NCI-H510A treated with DMSO at 0.1 percent for 48 hours (cell line): Measurements from ENCODE around the gene TDP1.

Experiments used
- DNase-seq: peaks from one replicate; lab custom pipeline; 2025; lab: John Stamatoyannopoulos, UW

TDP1 gene

GRCh38 chr14:89941830-89942377, 13.8 kb upstream of the TDP1 start:
- DNase-seq = no peak

DNA sequence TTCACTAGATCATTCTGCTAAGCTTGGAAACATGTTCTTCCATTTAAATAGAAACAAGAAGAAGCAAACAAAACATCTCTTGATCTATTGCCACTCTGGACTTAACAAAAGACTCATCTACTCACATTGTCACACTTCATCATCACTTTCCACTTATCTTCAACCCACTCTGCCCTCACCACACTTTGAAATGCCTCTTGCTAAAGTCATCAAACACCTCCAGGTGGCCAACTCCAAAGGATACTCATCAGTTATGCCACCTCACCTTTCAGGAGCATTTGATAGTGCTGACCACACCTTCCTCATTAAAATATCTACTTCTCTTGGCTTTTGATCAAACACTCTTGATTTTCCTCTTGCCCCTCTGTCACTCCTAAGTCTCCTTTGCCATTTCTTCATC, 8.4 kb upstream of the TDP1 start:
- peak; percentile 69 for DNase-seq

DNA sequence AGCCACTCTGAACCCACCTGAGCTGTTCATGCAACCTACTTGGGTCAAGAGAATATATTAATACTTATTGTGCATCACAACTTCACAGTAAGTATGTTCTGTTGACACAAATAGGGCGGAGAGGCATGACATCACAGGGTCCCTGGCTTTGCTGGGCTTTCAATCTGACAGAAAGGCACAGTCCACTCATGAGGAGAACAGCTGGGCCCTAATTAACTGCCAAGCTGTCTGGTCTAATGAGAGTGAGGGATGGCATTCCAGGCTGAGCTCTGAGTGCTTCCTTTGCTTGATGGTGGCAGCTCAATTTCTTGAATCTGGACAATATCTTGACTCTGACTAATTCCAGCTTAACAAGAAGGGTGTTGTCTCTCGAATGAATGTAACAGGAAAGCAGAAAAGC, 3.2 kb upstream of the TDP1 start:
- no peak for DNase-seq

DNA sequence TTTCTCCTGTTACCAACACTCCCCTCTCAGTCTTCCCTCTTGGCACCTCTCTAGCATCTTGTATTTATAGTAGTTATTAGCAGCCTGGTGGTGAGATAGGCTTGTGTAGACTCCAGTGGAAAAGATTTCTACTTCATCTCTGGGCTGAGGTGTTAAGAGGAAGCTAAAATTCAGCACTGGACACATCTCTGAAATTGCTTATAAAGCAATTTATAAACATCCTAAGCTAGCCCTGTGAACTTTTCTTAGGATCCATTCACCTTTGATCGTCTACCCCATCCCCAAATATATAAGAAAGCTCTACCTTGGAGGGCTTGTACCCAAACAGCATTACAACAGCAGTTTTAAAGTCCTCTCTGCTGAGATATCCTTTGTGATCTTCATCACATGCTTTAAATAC, 2.1 kb upstream of the TDP1 start:
- no peak for DNase-seq

DNA sequence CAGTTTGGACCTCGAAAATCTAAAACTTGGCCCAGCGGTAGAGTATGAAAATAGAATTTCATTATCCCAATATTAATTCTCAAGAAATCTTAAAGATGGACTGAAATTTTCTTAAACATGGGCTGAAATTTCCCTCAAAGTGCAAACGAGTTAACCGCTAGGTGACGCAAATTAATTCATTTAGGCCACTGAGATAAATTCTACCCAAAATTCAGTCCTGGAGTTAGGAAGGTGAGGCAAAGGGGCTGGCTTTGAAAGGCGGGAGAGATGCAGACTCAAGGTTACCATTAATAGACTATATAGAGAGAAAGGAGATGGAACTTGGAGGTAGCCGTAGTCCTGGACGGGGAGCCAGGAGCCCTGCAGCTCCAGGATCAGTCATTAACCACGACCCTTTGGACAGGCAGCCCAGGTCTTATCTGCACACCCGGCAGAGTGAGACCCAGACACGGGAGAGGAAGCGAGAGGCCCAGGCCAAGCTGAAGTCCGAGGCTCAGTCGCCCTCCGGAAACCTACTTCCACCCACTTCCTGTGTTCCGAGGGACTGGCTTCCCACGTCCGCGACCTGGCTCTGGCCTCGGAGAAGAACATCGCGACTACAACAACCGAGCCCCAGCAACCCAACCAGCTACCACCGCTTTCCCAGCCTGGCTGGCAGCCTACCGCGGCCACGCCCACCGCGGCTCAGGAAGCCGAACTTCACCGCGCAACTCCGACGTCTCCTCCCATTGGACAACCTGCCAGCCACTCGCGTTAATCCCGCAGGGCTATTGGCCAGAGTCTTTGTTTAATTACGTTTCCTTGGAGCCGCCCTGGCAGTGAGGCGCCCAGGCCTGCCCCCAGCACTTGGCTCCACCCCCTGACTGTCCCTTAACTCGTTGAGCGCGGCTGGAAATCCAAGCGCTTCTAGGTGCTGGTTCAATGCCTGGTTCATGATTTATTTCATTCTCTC, 1.4 kb upstream of the TDP1 start, which contains the start of gene EFCAB11:
TSS of gene EFCAB11 (minus strand) at position 661 of the 952 bp plus-strand sequence. CDS start at position 591, 70 bp downstream.
- DNase-seq = peak; percentile 96

DNA sequence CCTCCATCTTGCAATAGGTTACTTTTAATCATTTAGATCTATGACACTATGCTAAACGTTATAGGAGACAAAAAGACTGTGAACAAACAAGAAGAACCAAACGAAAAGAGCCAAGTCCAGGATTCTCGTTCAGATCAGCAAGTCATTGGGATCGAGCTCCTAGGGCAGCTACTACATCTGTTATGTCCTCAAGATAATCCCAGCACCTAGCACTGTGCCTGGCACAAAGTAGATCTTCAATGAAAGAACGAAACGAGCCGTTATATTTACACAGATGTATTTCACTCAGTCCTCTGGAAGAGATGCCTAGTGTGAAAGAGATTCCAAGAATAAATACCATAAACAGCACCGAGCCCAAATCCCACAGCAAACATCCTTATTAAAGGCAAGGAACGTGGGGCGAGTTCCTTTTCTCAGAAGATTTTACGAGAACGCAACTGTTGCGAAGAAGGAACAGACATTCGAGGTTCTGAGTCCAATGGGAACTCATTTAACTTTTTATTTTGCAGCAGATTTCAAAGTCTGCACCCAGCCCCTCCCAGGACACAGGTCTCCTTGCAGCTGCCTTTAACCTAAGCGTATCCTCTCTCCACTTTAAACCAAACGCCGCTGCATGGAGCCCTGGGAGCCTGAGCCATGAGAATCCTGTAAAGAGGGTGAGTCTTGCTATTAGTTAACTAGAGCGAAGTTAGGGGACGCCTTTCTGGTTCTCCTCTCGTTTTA, 544 bp upstream of the TDP1 start:
- no peak for DNase-seq

DNA sequence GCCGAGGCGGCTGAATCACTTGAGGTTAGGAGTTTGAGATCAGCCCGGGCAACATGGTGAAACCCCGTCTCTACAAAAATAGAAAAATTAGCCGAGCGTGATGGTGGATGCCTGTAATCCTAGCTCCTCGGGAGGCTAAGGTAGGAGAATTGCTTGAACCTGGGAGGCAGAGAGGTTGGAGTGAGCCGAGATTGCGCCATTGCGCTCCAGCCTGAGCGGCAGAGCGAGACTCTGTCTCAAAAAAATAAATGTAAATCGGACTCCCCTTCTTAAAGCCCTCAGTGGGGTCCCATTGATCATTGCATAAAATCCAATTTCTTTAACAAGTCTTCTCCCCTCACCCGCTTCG, 908 bp downstream of the TDP1 start:
- no peak for DNase-seq

DNA sequence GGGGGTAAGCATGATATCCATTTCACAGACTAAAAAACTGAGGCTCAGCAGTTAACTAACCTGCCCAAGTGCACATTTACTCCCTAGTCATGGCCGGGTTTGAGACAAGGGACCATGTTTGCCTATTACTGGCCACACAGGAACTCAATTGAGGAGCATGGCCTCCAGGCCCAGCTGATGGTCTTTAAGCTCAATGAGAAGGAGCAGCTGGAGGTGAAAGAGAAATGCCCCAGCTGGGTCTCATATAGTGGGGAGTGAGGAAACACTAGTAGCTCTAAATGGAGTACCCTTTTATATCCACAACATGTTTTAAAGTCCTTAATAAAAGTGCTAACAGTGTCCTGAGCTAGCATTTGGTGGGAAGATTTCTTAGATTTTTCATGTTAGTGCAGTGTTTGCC, 1.6 kb downstream of the TDP1 start:
- no peak for DNase-seq

- DNase-seq = no peak
Measured at GRCh38 chr14:89957791-89958190, 2.1 kb downstream of the TDP1 start.

DNA sequence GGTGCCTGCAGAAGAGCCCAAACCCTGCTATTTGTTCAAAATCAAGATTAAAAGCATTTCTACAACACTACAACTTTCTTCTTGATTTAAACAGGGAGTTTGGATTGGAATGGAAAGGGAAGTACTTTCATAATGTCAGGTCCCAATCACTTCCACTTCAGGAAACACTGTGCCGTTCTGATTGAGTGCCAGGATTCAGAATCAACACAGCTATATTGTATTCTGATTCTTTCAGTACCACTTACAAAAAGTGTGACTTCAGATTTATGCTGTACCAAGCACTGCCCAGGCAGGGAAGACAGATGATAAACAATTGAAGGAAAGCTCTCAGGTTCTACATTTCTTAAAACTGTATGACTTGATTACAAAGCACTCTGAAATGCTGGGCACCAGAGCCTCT, 3.2 kb downstream of the TDP1 start:
- no peak for DNase-seq

GRCh38 chr14:89959853-89960445, 4.2 kb downstream of the TDP1 start:
- no peak for DNase-seq

GRCh38 chr14:89960914-89961313, 5.2 kb downstream of the TDP1 start:
- no peak for DNase-seq

- no peak for DNase-seq
Measured at GRCh38 chr14:89963288-89963978, 7.7 kb downstream of the TDP1 start.

- DNase-seq = no peak
Measured at GRCh38 chr14:89965839-89966238, 10.1 kb downstream of the TDP1 start.

DNA sequence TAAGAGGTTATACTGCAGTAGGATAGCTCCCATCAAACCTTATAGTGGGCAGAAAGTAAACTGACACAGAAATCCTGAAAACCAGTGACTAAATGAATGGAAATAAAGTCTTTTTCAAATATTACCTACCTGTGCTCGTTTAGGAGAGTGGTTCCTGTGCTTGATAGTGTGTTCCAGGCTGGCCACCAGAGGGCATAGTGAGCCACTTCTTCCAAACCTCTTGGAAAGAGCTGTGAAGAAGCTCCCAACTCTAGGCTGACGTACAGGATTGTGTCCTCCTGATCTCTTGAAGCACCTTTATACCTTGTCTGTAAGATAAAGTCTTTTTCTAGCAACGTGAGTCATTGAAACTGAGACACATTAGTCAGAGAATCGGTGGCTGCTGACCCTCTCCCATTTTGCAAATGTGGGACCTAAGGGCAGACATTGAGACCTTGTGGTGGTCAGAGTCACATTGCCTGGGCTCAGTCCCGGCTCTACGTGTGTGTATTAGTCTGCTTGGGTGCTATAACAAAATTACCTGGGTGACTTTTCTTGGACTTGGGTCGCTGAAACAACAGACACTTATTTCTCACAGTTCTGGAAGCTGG, 17.6 kb downstream of the TDP1 start:
- peak; percentile 65 for DNase-seq

- no peak for DNase-seq
Measured at GRCh38 chr14:89977668-89978067, 21.9 kb downstream of the TDP1 start.

DNA sequence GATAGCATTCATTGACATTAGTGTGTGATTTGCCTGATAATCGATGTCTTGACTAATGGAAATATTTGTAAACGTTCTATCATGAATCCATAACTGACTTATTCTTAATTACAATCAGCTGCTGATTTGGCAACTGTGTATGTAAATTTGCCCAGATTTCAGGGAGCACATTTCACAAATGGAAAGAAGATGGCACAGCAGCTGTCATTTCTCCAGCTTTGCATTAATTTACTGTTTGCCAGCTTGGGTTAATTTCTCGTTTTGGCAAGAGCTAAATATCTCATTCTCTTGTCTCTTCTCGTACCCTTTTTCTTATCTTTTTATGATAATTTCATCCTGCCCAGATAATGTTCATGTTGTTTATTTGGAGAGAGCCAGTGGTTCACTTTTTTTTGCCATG, 22.9 kb downstream of the TDP1 start:
- no peak for DNase-seq

GRCh38 chr14:89983375-89983774, 27.6 kb downstream of the TDP1 start:
- no peak for DNase-seq

GRCh38 chr14:89986462-89987160, 30.9 kb downstream of the TDP1 start:
- DNase-seq = no peak

DNA sequence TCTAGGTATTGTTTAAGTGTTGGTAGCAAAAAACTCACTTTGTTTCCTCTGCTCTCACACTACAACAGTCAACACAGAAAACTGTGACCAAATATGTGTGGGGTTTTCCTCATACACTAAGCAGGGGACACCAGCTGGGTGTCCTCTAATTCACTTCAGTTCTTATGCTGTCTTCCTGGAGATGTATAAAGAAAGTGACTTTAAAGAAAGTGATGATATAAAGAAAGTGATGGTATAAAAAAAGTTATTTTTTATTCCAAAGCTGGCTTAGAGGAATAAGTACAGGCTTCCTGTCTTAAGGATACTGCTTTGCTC, 31.4 kb downstream of the TDP1 start:
- no peak for DNase-seq

GRCh38 chr14:89988787-89989186, 33.1 kb downstream of the TDP1 start:
- DNase-seq = no peak
